Right ventricle myocardium superior (tissue), 1 donor: Measurements from ENCODE around the gene STRA6. TPM values are rescaled to one million over a fixed set of nuclear protein-coding genes. Genes with fewer than 3 reads are reported as not detected.

Experiments
- ATAC-seq: fragments of 200-7000 bp; cut with Tn5 transposase; one replicate; pipeline ENCODE4 v1.9.1; 2020; ENCODE audit warnings: mild to moderate bottlenecking; ENCODE audit not compliant: poor library complexity
- DNase-seq: peaks from one replicate; pipeline ENCODE4 v3.0.0-alpha.2; 2020
- intact Hi-C: fragments of 100-400 bp; cut with DNase I; formaldehyde crosslinking; loops from one replicate; pipeline ENCODE4 v1.11.2; 2022
- total RNA-seq: library from RNA; stranded (reverse); fragmentation: NEBNext Ultra II Directional; extraction: Animal tissue kit (Norgen Biotek cat#: 25700); gene quantifications from one replicate; pipeline ENCODE4 v1.2.1, GENCODE V29; 2021
- donor health status: DM: no; HTN: yes; CAD: no; lungs with severe emphysema.

Gene STRA6
- total RNA-seq, 1 donor from 2014 or later: not detected

DNA sequence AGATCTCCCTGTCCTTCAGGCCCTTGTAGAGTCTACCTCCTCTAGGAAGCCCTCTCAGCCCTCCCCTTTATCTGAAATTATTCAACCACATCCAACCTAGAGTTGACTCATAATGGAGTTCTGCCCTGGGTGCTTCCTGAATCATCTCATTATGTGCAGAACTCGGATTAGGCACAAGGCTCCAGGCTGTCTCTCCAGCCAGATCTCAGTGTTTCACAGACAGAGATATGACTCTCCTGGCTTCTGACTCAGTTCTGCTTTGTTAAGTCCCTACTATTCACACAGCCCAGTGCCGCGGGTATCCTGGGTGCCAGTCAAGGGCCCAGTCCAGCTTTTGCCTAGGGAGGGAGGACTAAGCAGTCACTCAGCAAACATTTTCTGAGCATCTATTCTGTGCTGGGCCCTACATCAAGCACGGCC is 9.3 kb downstream of the STRA6 start:
- DNase-seq (no peak), ATAC-seq (no peak)
- intact Hi-C loops: no loop called here

GRCh38 chr15:74192751-74193150 is 9.8 kb downstream of the STRA6 start:
- no peak for DNase-seq
- intact Hi-C loops: no loop called here
- no peak for ATAC-seq

GRCh38 chr15:74191798-74192197 is 10.8 kb downstream of the STRA6 start:
- no peak for DNase-seq
- intact Hi-C loops: no loop called here
- ATAC-seq: peak; percentile 40

- ATAC-seq (no peak), DNase-seq (no peak)
- intact Hi-C loops: no loop called here
Observed at GRCh38 chr15:74188216-74188615, 14.4 kb downstream of the STRA6 start.

GRCh38 chr15:74185710-74186348 is 16.8 kb downstream of the STRA6 start:
- intact Hi-C loops: no loop called here
- ATAC-seq (no peak), DNase-seq (no peak)

- no peak for ATAC-seq
- intact Hi-C loops: no loop called here
Observed at GRCh38 chr15:74184582-74185091, 17.9 kb downstream of the STRA6 start.

GRCh38 chr15:74182131-74182530 is 20.5 kb downstream of the STRA6 start:
- intact Hi-C loops: no loop called here
- DNase-seq (peak; percentile 22), ATAC-seq (no peak)

More at GRCh38 chr15:74184582-74185091, 17.9 kb downstream of the STRA6 start:
- DNase-seq: no peak

DNA sequence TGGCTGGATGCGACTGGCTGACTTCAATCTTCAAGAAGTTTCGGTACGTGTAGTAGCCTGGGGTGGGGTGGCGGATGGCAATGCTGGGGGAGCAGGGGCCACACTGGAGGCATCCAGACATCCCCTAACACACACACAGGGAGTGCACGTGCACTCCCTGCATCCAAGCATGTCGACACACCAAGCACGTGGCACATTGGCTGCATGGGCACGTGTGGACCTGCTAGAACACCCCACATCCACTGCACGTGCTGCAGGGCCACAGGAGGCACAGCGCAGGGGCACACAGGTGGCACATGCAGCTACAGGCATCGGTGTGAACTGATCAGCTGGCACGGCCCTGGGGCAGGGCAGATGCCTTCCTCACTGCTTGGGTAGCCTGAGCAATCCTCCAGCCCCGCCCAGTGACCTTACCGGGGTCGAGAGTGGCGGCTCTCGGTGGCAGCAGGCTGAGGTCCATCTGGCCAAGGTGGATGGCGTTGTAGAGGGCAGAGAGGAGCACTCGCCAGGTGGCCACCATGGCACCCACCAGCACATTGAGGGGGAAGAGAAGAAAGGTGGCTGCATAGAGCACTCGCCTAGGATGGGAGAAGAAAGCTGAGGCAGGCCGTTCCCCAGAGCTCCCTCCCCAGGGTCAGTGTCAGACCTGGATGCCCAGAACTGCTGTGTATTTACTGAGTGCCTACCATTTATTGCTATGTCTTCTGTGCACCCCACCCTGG is 21.5 kb downstream of the STRA6 start:
- peak; percentile 35 for DNase-seq
- ATAC-seq: no peak
- intact Hi-C loops: no loop called here

DNA sequence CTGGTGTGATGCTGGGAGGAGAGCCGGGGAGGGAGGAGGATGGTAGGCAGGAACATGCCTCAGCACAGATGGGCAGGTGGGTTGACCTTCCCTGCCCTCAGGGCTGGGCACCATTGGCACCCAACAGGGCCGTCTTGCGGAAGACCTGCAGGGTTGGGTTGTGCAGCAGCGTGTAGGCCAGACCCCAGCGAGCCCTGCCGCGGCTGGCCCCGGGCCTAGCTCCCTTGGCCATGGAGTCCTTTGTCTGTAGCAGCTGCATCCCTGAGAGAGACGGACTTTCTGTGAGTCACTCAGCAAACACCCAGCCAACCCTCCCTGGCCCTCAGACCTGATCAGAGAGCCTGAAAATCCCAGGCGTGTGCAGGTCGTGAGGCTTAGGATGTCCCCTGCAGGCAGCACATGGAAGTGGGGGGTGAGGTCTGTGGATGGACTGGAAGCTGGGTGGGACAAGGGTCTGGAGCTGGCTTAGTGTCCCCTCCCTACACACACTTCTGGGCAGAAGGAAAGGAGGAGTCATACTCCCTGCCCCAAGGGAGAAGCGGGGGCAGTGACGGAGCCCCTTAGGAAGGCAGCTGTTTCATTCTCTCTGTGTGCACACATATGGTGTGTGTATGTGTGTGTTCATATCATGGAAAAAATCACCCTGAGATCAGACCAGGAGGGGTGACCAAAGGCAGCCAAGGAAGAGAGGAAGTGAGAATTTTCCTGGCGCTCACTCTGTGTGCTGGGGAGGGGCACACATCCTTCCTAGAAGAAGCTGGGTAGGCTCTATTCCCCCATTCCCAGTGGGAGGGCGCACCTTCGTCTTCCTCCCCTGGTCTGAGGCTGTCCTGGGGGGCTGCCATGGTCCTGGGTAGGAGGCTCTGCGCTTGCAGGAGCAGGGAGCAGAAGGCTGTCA is 22.4 kb downstream of the STRA6 start:
- ATAC-seq (peak; percentile 70), DNase-seq (peak; percentile 44)
- intact Hi-C loops: no loop called here

DNA sequence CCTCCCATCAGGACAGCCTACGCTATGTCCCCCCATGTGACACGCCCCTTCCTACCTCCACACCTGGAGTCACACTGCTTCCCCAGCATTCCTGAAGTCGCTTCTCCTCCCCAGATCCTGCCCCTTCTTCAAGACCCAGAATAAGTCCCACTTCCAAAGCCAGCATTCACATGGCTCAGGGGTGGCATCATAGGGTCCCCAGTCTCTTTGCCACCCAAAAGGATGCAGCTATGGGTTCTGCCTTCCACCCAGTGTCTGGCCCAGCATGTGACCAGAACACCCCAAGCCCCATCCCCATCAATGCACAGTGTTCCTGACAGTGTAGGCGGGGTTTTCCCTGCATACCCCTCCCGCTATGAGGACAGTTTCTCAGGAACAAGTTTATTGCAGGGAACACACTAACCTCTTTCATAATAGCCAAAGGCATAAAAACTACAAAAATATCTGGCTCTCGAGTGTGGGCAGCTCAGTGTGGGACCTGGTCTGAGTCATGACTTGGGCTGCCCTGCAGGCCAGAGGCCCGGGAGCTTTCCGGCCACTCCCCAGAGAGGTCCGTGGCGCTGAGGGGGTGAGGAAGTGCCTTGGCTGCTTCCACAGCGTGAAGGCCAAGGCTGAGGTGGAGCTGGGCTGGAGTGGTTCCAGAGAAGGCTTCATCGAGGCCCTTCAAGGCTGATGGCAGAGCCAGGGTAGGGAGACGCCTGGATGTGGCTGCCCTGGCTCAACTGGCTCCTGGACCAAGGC is 23.3 kb downstream of the STRA6 start:
- intact Hi-C loops: no loop called here
- ATAC-seq: peak; percentile 87
- DNase-seq: peak; percentile 85

- ATAC-seq (no peak), DNase-seq (no peak)
- intact Hi-C loops: no loop called here
Observed at GRCh38 chr15:74178326-74179100, 24.1 kb downstream of the STRA6 start.

DNA sequence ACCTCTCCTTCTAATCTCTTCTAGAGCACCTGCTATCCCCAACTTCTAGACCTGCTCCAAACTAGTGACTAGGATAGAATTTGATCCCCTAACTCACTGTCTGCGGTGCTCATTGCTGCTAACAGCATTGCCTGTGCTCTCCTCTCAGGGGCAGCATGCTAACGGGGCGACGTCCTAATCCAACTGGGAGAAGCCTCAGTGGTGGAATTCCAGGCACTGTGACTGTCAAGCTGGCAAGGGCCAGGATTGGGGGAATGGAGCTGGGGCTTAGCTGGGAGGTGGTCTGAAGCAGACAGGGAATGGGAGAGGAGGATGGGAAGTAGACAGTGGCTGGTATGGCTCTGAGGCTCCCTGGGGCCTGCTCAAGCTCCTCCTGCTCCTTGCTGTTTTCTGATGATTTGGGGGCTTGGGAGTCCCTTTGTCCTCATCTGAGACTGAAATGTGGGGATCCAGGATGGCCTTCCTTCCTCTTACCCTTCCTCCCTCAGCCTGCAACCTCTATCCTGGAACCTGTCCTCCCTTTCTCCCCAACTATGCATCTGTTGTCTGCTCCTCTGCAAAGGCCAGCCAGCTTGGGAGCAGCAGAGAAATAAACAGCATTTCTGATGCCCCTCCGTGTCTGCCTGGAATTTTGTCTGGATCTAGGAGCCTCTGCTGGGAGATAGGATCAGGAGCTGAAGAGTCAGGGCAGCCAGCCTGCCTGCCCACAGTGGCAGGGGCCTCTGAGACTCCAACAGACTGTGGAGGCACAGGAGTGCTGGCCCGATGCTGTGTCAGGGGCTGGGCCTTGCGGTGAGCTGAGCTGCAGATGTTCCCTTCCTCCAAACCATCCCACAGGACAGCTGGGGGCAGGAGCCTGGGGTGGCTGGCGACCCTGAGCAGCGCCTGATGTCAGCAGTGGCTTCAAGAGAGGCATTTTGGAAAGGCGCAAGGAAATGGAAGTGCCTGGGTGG is 26.0 kb downstream of the STRA6 start:
- no peak for DNase-seq
- ATAC-seq: no peak
- intact Hi-C loops: no loop called here

DNA sequence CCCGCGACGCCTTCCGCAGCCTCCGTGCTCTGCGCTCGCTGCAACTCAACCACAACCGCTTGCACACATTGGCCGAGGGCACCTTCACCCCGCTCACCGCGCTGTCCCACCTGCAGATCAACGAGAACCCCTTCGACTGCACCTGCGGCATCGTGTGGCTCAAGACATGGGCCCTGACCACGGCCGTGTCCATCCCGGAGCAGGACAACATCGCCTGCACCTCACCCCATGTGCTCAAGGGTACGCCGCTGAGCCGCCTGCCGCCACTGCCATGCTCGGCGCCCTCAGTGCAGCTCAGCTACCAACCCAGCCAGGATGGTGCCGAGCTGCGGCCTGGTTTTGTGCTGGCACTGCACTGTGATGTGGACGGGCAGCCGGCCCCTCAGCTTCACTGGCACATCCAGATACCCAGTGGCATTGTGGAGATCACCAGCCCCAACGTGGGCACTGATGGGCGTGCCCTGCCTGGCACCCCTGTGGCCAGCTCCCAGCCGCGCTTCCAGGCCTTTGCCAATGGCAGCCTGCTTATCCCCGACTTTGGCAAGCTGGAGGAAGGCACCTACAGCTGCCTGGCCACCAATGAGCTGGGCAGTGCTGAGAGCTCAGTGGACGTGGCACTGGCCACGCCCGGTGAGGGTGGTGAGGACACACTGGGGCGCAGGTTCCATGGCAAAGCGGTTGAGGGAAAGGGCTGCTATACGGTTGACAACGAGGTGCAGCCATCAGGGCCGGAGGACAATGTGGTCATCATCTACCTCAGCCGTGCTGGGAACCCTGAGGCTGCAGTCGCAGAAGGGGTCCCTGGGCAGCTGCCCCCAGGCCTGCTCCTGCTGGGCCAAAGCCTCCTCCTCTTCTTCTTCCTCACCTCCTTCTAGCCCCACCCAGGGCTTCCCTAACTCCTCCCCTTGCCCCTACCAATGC is 27.1 kb downstream of the STRA6 start:
- ATAC-seq (no peak), DNase-seq (no peak)
- intact Hi-C loops: no loop called here

- ATAC-seq: no peak
- no peak for DNase-seq
- intact Hi-C loops: no loop called here
Observed at GRCh38 chr15:74174958-74175253, 27.7 kb downstream of the STRA6 start.

DNA sequence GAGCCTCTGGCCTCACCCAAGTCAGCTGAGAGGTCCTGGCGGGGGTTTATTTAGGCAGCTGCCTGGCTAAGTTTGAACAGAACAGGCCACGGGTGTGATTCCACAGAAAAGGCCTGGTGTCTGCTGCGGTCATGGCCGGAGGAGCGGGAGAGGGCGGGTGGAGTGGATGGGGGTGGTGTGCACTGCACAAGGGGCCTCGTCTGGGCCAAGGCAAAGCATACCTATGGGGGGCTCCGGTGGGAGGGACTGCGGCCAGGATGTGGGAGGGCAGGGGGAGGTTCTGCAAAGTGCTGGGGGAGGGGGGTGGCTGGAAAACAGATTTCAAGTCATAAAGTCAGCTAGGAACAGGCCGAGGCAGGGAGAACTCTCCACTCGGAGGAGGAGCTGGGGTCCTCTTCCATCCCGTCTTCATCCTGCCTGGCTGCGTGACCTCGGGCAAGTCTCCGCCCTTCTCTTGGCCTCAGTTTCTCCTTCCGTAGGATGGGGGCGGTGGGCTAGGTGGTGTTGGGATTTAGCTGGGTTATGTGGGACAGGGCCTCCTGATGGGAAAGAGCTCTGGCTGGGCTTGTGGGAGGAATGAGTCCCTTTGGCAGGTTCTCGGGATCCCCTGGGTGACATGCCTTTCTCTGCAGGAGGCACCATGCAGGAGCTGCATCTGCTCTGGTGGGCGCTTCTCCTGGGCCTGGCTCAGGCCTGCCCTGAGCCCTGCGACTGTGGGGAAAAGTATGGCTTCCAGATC is 28.2 kb downstream of the STRA6 start:
- DNase-seq (no peak), ATAC-seq (peak; percentile 45)
- intact Hi-C loops: no loop called here
